ENCODE data around the gene TLR3.

TLR3 gene

GRCh38 chr4:186058253-186058979, 10.5 kb upstream of the TLR3 start:
- Histone ChIP-seq H3K9ac (ENCODE audit: low read length) (no peak overlapping the region), H3K27me3 (ENCODE audit: control insufficient read depth, insufficient read depth, low read length) (no peaks in the 10 kb centered on the region), H3K4me3 (ENCODE audit: low read length) (no peak overlapping the region), H3K36me3 (ENCODE audit: control insufficient read depth, low read depth, low read length) (no peaks in the 10 kb centered on the region), H3K9me3 (ENCODE audit: control insufficient read depth, low read depth, low read length) (peaks cover 3% of the 10 kb centered on the region), H3K27ac (ENCODE audit: low read length) (no peak overlapping the region), H3K4me1 (ENCODE audit: control insufficient read depth, low read depth, low read length) (no peaks in the 10 kb centered on the region)

- peaks cover 3% of the 10 kb centered on the region for H3K9me3 ChIP-seq (ENCODE audit: control insufficient read depth, low read depth, low read length)
- H3K9ac ChIP-seq (ENCODE audit: low read length), result no peak overlapping the region
- H3K27ac ChIP-seq (ENCODE audit: low read length), result no peak overlapping the region
- H3K4me1 ChIP-seq (ENCODE audit: control insufficient read depth, low read depth, low read length), result no peaks in the 10 kb centered on the region
- no peaks in the 10 kb centered on the region for H3K36me3 ChIP-seq (ENCODE audit: control insufficient read depth, low read depth, low read length)
- no peaks in the 10 kb centered on the region for H3K27me3 ChIP-seq (ENCODE audit: control insufficient read depth, insufficient read depth, low read length)
- H3K4me3 ChIP-seq (ENCODE audit: low read length), result no peak overlapping the region
Measured at GRCh38 chr4:186058980-186059316, 10.0 kb upstream of the TLR3 start.

GRCh38 chr4:186061921-186062320, 7.0 kb upstream of the TLR3 start:
- Histone ChIP-seq H3K36me3 (ENCODE audit: control insufficient read depth, low read depth, low read length) (no peaks in the 10 kb centered on the region), H3K4me3 (ENCODE audit: low read length) (no peak overlapping the region), H3K9ac (ENCODE audit: low read length) (no peak overlapping the region), H3K9me3 (ENCODE audit: control insufficient read depth, low read depth, low read length) (peaks cover 3% of the 10 kb centered on the region), H3K4me1 (ENCODE audit: control insufficient read depth, low read depth, low read length) (no peaks in the 10 kb centered on the region), H3K27me3 (ENCODE audit: control insufficient read depth, insufficient read depth, low read length) (no peaks in the 10 kb centered on the region), H3K27ac (ENCODE audit: low read length) (no peak overlapping the region)

GRCh38 chr4:186067757-186068385, 1.1 kb upstream of the TLR3 start:
- H3K4me1 ChIP-seq (ENCODE audit: control insufficient read depth, low read depth, low read length), result peaks cover 8% of the 10 kb centered on the region
- no peak overlapping the region for H3K4me3 ChIP-seq (ENCODE audit: low read length)
- no peaks in the 10 kb centered on the region for H3K27me3 ChIP-seq (ENCODE audit: control insufficient read depth, insufficient read depth, low read length)
- no peak overlapping the region for H3K27ac ChIP-seq (ENCODE audit: low read length)
- H3K36me3 ChIP-seq (ENCODE audit: control insufficient read depth, low read depth, low read length), result no peaks in the 10 kb centered on the region
- H3K9ac ChIP-seq (ENCODE audit: low read length), result no peak overlapping the region
- H3K9me3 ChIP-seq (ENCODE audit: control insufficient read depth, low read depth, low read length), result no peaks in the 10 kb centered on the region

GRCh38 chr4:186069729-186070128, 773 bp downstream of the TLR3 start:
- Histone ChIP-seq H3K36me3 (ENCODE audit: control insufficient read depth, low read depth, low read length) (no peaks in the 10 kb centered on the region), H3K4me3 (ENCODE audit: low read length) (no peak overlapping the region), H3K27me3 (ENCODE audit: control insufficient read depth, insufficient read depth, low read length) (no peaks in the 10 kb centered on the region), H3K9ac (ENCODE audit: low read length) (no peak overlapping the region), H3K27ac (ENCODE audit: low read length) (no peak overlapping the region), H3K9me3 (ENCODE audit: control insufficient read depth, low read depth, low read length) (no peaks in the 10 kb centered on the region), H3K4me1 (ENCODE audit: control insufficient read depth, low read depth, low read length) (peaks cover 8% of the 10 kb centered on the region)

- Histone ChIP-seq H3K27me3 (ENCODE audit: control insufficient read depth, insufficient read depth, low read length) (no peaks in the 10 kb centered on the region), H3K27ac (ENCODE audit: low read length) (no peak overlapping the region), H3K9me3 (ENCODE audit: control insufficient read depth, low read depth, low read length) (no peaks in the 10 kb centered on the region), H3K36me3 (ENCODE audit: control insufficient read depth, low read depth, low read length) (no peaks in the 10 kb centered on the region), H3K4me3 (ENCODE audit: low read length) (no peak overlapping the region), H3K9ac (ENCODE audit: low read length) (no peak overlapping the region), H3K4me1 (ENCODE audit: control insufficient read depth, low read depth, low read length) (peaks cover 8% of the 10 kb centered on the region)
Measured at GRCh38 chr4:186072516-186072915, 3.6 kb downstream of the TLR3 start.

- H3K9me3 ChIP-seq (ENCODE audit: control insufficient read depth, low read depth, low read length), result no peaks in the 10 kb centered on the region
- H3K9ac ChIP-seq (ENCODE audit: low read length), result no peak overlapping the region
- no peaks in the 10 kb centered on the region for H3K27me3 ChIP-seq (ENCODE audit: control insufficient read depth, insufficient read depth, low read length)
- H3K4me3 ChIP-seq (ENCODE audit: low read length), result no peak overlapping the region
- H3K36me3 ChIP-seq (ENCODE audit: control insufficient read depth, low read depth, low read length), result no peaks in the 10 kb centered on the region
- no peak overlapping the region for H3K27ac ChIP-seq (ENCODE audit: low read length)
- peaks cover 13% of the 10 kb centered on the region for H3K4me1 ChIP-seq (ENCODE audit: control insufficient read depth, low read depth, low read length)
Measured at GRCh38 chr4:186074189-186074588, 5.2 kb downstream of the TLR3 start.

- Histone ChIP-seq H3K4me1 (ENCODE audit: control insufficient read depth, low read depth, low read length) (peaks cover 28% of the 10 kb centered on the region), H3K27ac (ENCODE audit: low read length) (no peak overlapping the region), H3K4me3 (ENCODE audit: low read length) (no peak overlapping the region), H3K9ac (ENCODE audit: low read length) (no peak overlapping the region), H3K9me3 (ENCODE audit: control insufficient read depth, low read depth, low read length) (no peaks in the 10 kb centered on the region), H3K27me3 (ENCODE audit: control insufficient read depth, insufficient read depth, low read length) (no peaks in the 10 kb centered on the region), H3K36me3 (ENCODE audit: control insufficient read depth, low read depth, low read length) (no peaks in the 10 kb centered on the region)
Measured at GRCh38 chr4:186078981-186079638, 10.2 kb downstream of the TLR3 start.

- no peak overlapping the region for H3K27ac ChIP-seq (ENCODE audit: low read length)
- no peak overlapping the region for H3K4me3 ChIP-seq (ENCODE audit: low read length)
- H3K36me3 ChIP-seq (ENCODE audit: control insufficient read depth, low read depth, low read length), result no peaks in the 10 kb centered on the region
- H3K27me3 ChIP-seq (ENCODE audit: control insufficient read depth, insufficient read depth, low read length), result no peaks in the 10 kb centered on the region
- H3K4me1 ChIP-seq (ENCODE audit: control insufficient read depth, low read depth, low read length), result peaks cover 28% of the 10 kb centered on the region
- H3K9me3 ChIP-seq (ENCODE audit: control insufficient read depth, low read depth, low read length), result no peaks in the 10 kb centered on the region
- H3K9ac ChIP-seq (ENCODE audit: low read length), result no peak overlapping the region
Measured at GRCh38 chr4:186079694-186080093, 10.7 kb downstream of the TLR3 start.

GRCh38 chr4:186081202-186081807, 12.3 kb downstream of the TLR3 start:
- Histone ChIP-seq H3K36me3 (ENCODE audit: control insufficient read depth, low read depth, low read length) (no peaks in the 10 kb centered on the region), H3K9ac (ENCODE audit: low read length) (peak overlapping the region; percentile 31), H3K4me1 (ENCODE audit: control insufficient read depth, low read depth, low read length) (peaks cover 28% of the 10 kb centered on the region), H3K27me3 (ENCODE audit: control insufficient read depth, insufficient read depth, low read length) (no peaks in the 10 kb centered on the region), H3K9me3 (ENCODE audit: control insufficient read depth, low read depth, low read length) (no peaks in the 10 kb centered on the region), H3K4me3 (ENCODE audit: low read length) (peak overlapping the region; percentile 28), H3K27ac (ENCODE audit: low read length) (peak overlapping the region; percentile 91)

- Histone ChIP-seq H3K27ac (ENCODE audit: low read length) (no peak overlapping the region), H3K4me3 (ENCODE audit: low read length) (no peak overlapping the region), H3K36me3 (ENCODE audit: control insufficient read depth, low read depth, low read length) (no peaks in the 10 kb centered on the region), H3K9me3 (ENCODE audit: control insufficient read depth, low read depth, low read length) (no peaks in the 10 kb centered on the region), H3K4me1 (ENCODE audit: control insufficient read depth, low read depth, low read length) (peaks cover 28% of the 10 kb centered on the region), H3K9ac (ENCODE audit: low read length) (no peak overlapping the region), H3K27me3 (ENCODE audit: control insufficient read depth, insufficient read depth, low read length) (no peaks in the 10 kb centered on the region)
Measured at GRCh38 chr4:186082221-186082620, 13.3 kb downstream of the TLR3 start.
